Hematopoietic multipotent progenitor cell treated with erythropoietin and hydrocortisone succinate and interleukin-3 and kit ligand, for 8 days (in vitro differentiated cells): Measurements from ENCODE around the gene AEBP2.
"Not testable (repeated sequence)": the region's sequence is repeated elsewhere in the genome, so short reads cannot be mapped to it uniquely, and the experiment has no call there.

Source experiments
- DNase-seq: peaks from one replicate; pipeline ENCODE4 v3.0.0-alpha.2; 2015

Gene AEBP2, protein sequence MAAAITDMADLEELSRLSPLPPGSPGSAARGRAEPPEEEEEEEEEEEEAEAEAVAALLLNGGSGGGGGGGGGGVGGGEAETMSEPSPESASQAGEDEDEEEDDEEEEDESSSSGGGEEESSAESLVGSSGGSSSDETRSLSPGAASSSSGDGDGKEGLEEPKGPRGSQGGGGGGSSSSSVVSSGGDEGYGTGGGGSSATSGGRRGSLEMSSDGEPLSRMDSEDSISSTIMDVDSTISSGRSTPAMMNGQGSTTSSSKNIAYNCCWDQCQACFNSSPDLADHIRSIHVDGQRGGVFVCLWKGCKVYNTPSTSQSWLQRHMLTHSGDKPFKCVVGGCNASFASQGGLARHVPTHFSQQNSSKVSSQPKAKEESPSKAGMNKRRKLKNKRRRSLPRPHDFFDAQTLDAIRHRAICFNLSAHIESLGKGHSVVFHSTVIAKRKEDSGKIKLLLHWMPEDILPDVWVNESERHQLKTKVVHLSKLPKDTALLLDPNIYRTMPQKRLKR

DNA sequence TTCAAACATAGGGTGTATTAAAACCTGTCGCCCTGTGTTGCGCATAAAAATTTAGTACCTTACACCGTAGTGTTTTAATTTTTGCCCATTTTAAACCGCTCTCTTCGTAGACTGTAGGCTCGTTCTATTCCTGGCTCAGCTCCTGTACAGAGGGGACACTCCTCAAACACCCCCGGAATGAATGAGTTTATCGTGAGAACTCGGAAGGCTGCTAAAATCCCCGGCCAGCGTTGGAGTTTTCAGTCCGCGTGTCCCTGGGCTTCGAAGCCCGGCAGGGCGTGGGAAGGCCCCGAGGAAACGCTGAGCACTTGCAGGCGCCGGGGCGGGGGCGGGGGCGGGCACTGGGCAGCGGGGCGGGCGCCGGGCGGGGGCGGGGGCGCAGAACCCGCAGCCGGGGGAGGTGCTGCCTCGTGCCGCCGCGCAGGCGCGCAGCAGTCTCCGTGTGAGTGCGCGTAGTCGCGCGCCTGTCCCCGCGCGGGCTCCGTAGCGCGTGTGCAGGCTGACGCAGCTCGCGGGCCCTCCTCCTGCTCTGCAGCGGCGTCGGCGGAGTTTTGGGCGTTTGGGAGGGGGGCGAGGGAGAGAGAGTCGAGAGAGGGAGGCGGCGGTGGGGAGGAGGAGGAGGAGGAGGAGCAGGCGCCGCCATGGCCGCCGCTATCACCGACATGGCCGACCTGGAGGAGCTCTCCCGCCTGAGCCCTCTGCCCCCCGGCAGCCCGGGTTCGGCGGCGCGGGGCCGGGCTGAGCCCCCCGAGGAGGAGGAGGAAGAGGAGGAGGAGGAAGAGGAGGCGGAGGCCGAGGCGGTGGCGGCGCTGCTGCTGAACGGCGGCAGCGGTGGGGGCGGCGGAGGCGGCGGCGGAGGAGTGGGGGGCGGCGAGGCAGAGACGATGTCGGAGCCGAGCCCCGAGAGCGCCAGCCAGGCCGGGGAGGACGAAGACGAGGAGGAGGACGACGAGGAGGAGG lies at the start of gene AEBP2:
TSS of gene AEBP2 (plus strand) at position 434 of the 960 bp plus-strand sequence. CDS start at position 642, 208 bp downstream.
- peak; percentile 92 for DNase-seq

DNA sequence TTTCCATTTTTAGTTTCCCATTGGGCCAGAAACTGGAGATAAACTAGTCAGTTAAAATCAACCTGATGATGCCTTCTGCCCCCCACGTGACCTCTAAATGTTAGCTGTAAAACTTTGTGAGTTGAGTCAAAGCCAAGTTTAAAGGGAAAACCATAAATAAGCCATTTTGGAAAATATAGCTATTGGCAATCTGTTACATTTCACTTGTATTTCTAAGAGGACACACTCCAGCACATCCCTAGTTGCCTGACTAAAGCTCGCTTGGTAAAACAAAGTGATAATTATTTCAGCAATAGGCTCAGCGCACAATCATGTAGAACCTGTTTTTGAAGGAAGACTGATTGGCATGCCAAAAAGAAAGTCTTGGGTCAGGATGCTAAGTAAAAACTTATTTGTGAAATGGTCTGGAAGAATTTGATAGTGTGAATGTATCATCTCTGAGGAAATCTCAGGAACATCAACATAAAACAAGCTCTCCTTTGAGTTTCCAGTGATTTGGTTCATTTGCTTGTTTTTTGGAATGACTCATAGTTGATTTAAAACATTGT lies 49.2 kb upstream of the AEBP2 start:
- DNase-seq, result no peak

DNA sequence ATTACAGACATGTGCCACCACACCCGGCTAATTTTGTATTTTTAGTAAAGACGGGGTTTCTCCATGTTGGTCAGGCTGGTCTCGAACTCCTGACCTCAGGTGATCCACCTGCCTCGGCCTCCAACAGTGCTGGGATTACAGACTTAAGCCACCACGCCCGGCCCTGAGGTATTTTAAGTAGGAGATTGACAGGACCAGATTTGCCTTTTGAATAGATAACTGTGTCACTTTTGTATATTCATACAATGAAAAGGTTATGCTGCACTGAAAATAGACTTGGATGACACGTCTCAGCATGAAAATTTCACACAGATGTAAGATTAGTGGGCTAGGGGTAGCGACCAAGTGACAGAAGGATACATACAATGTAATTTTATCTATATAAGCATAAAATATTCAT lies 46.6 kb upstream of the AEBP2 start:
- not testable (repeated sequence) for DNase-seq

DNA sequence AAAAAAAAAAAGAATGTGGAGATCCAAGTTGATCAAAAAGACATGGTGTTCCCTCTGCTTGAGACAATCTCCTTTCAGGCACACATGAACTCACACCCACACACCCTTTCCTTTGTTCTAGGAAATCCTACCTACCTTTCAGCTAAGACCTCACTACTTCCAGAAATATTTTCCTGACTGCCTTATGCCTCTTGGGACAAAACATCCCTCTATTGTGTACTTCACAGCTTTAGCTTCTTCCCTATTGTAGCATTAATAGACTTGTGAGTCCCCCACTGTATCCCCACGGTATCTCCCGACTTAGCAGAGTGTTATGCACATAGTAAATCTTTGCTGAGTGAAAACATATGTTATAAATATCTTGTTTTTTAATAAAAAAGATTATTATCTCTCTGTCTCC lies 44.9 kb upstream of the AEBP2 start:
- DNase-seq, result no peak

DNA sequence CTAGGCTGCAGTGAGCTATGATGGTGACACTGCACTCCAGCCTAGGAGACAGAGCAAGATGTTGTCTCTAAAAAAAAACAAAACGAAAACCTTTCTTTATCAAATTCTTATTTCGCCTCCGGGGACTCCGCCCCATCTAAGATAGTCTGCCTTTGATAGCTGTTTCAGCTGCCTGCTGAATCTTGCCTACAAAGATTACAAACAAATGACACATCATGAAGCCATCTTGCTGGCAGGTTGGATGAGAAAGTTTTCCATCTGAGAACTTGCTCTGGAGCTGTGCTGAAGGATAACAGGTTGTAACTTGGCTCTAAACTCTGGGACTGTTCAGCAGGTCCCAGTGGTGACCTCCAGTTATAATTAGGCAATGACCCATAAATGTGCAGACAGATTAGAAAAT lies 41.8 kb upstream of the AEBP2 start:
- no peak for DNase-seq

DNA sequence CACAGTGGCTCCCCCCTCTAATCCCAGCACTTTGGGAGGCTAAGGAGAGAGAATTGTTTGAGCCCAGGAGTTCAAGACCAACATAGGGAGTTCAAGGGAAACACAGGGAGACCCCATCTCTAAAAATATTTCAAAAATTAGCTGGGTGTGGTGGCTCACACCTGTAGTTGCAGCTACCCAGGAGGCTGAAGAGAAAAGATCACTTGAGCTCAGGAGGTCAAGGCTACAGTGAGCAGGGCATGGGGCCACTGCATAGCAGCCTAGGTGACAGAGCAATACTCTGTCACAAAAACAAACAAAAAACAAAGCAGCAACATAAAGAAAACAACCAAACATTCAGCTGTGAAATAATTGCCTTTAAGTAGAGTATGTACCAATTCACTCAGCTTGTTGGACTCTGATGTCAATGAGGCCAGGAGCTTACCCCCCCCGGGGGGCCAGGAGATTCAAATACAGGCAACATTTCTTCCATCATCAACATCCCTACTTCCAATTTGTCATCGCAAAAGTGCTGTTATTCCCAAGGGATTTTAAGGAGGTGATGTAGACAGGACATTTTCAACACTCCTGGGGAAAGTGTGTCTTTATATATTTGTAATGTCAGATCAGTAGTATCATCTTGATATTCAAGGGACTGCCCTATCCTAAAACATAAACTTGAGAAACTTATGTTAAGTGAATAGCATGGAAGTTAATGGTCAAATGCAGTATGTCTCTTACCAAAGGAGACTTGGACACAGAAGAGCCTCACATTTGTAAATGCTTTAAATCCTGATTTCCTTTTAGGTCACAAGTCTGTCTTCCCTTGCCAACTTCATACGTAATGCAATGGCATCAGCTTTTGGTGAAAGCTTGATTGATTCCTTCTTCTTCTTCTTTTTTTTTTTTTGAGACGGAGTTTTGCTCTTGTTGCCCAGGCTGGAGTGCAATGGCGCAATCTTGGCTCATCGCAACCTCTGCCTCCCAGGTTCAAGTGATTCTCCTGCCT lies 40.6 kb upstream of the AEBP2 start:
- DNase-seq, result no peak

DNA sequence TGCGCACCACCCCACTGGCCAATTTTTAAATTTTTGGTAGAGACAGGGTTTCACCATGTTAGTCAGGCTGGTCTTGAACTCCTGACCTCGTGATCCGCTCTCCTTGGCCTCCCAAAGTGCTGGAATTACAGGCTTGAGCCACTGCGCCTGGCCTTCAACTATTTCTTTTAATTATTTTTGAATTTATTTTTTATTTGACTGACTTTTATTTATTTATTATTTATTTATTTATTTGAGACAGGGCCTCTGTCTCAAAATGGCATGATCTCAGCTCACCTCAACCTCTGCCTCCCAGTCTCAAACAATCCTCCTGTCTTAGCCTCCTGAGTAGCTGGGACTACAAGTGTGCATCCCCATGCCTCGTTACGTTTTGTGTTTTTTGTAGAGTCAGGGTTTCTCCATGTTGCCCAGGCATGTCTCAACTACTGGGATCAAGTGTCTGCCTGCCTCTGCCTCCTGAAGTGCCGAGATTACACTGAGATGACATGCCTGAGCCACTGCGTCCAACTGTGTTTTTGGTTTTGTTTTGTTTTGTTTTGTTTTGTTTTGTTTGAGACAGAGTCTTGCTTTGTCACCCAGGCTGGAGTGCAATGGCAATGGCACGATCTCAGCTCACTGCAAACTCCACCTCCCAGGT lies 38.5 kb upstream of the AEBP2 start:
- DNase-seq, result not testable (repeated sequence)

DNA sequence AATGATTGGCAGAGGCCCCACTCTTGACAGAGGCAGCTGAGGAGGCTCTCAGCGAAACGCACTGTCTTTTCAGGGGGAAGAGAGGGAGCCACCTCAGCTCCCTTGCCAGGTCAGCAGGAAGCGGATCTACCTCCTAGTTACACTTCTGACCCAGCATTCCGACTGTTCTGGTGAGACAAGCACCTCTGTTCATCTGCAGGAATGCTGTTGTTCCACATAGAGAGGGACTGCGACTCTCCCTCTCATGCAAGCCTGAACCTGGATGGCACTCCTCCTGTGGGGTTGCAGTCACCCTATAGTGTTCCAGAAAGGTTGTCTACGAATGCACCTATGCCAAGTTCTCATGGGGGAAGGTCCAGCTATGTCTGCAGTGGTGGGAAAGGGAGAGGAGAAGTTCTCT lies 37.1 kb upstream of the AEBP2 start:
- no peak for DNase-seq

DNA sequence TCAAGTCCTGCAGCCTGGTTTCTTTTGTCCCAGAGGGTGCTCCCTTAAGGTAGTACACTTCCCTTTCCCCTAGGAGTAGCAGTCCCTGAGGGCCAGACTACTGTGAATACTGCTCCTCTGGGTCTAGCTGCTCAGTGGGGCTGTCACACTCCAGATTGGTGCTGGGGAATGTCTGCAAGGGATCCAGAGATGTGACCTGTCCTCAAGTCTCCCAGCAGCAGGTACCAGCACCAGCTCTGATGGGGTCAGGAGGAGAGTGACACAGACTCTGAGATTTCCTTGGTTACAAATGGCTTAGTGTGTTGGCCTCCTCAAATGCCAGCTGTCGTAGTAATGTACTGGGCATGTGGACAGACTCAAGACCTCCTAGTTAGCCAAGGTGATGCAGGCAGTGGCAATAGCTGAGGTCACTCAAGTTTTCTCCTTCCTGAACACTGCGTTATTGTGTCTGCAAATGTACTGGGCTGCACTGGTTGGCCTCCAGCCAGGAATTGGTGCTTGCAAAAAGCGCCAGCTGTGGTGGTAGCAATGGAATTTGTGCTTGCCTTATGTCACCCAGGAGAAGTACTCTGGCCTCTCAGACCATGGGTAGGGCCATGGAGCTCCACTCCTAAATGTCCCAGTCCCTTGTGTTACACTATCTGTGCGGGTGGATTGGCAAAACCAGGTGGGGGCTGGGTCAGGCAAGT lies 36.4 kb upstream of the AEBP2 start:
- DNase-seq, result no peak

DNA sequence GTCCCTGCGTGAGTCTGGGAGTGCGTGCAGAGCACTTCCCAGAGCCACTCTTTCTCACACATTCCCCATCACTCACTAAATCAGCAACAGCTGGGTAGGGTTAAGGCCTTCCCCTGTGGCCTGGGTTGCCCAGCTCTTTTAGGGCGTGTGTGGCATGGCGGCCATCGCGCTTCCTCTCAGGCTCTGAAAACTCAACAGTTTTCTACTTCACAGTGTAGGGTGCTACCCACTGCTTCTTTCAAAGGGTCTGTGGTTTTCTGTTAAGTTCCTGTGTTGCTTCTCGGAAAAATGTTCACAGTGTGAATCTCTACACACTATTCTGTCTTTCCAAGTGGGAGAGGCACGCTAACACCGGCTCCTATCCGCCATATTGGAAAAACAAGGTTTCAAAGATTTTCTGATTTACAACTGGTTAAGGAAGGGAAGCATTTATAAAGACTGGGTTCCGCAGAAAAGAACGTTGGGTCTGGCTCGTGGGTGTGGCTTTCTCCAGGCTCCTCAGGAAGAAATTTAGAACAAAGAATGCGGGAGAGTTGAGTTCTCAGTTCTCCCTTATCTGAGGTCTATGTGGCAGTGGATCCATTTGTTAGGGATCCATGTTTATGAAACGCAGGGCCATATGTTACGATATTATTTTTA lies 34.9 kb upstream of the AEBP2 start:
- DNase-seq, result no peak

DNA sequence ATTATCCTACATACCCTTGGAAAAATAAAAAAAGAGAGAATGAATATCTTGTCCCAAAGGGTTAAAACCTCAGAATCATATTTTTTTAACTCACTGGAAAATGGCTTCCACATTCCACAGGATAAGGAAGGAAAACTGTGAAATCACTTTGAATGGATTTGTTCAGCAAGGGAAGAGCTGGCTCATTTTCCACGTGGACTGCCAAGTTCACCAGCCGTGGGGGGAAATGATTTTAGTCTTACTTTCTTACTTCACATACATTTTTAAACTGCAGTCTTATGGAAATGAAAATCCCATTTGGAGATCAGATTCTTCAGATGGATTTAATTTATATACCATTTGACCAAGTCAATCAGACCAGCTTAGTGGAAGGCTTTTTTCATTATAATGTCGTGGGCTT lies 29.9 kb upstream of the AEBP2 start:
- no peak for DNase-seq

DNA sequence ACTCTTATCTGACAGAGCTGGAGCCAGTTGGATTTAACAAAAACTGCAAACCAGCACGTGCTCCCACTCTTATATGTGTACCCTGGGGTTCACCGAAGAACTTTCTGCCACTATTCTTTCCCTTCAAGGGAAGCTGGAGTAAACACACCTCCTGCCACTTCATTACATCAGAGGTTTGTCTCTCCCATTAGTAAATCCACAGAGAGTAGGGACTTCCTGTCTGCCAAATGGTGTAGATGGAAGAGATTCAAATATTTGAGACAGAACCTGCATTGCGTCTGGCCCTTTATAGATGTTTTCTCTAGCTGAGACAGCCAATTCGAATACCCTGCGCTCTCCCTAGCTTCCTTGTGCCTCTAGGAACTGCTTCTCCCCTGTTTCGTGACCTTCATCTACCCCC lies 29.1 kb upstream of the AEBP2 start:
- DNase-seq, result no peak

DNA sequence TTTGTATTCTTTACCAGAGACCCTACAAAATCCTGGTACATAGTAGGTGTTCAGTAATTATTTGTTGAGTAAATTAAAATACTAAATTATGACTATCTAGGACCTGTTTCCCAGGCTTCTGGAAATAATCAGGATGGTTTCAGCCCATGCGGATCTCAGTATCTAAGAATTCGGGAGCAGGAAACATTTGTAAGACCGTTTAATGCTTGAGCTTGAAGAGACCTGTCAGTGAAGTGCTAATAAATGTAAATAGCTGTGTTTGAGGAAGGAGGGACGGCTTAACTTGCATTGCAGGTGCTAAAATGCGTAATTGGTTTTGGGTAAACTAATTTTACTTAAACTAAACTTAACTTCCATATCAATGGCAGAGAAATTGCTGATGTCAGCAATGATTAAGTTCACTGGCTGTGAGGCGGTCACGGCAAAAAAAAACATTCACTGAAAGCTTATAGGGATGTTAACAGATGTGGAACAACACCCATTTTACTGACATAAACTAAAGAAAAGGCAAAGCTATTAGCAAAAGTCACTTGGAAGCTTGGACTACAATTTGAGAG lies 28.6 kb upstream of the AEBP2 start:
- no peak for DNase-seq

DNA sequence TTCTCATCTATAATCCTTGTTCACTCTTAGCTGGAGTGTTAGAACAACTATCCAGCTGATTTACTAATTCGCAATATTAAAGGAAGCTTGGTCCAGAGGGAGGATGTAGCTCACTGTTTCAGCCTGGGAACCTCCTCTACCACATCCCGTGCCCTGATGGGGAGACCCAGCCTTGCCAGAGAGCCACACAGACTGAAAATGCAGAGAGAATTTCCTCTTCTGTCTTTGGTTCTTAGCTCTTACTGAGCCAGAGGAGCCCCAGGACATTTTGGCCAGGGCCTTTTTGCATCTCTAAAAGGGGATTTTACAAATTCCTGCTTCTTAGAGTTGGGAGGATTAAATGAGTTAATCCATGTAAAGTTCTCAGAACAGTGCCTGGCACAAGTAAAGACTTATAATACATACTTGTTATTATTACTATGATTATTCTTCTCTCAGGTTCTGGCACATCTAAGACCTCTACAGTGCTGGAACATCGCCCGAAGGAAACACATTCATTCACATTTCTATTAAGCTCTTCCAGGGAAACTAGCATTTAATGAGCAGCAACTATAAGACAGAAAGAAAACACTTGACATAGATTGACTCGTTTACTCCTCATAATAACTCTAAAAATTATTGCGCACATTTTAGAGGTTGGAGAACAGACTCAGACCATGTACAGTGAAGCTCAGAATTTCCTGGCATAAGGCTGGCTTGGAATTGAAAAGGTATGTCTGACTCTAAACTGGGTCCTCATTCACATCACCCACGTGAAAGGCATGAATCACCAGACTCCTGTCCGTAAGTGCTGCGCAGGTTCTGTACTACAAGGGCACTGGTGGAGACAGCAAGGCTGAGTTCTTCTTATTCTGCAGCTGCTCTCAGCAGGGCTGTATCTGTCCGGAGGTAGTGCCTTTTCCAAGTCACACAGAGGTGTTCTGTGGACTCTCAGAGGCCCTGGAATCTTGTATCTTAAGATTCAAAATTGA lies 27.8 kb upstream of the AEBP2 start:
- DNase-seq, result no peak

DNA sequence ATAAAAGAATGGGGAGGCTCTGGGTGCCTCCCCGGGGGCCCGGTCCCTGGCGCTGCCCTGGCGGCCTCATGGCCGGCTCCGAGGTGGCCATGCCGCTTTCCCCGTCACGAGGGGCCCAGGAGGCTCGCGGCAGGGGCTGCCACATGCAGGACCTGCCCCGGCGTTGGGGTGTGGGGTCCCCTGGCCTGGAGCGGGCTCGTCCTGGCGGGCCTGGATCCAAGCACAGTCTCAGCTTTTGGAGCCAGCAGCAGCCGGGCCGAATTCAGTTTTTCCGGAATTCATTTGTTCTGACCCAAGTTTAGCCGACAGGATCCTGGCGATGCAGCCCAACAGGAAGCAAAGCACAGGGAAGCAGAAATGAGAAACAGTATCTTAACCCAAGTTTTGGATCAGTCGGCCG lies 26.4 kb upstream of the AEBP2 start:
- no peak for DNase-seq

DNA sequence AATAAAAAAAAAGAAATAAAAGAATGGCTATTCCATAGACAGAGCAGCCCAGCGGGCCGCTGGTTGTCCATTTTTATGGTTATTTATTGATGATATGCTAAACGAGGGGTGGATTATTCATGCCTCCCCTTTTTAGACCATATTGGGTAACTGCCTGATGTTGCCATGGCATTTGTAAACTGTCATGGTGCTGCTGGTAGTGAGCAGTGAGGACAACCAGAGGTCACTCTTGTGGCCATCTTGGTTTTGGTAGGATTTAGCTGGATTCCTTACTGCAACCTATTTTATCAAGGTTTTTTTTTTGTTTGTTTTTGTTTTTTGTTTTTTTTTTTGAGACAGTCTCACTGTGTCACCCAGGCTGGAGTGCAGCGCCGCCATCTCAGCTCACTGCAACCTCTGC lies 25.7 kb upstream of the AEBP2 start:
- not testable (repeated sequence) for DNase-seq

DNA sequence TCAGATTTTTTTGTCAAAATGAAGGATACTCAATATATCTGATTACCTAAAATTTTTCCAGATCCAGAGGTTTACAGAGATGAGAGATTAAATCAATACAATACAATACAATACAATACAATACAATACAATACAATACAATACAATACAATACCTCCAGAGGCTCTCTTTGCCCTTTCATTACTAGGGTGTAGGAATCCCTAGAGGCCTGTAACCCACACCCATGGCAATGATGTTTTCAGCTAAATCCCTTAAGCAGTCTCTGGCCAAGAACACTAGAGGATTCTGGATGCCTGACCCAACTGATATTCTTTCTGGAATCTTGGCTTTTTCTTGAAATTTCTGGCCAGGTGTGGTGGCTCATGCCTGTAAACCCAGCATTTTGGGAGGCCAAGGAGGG lies 23.7 kb upstream of the AEBP2 start:
- DNase-seq, result no peak

DNA sequence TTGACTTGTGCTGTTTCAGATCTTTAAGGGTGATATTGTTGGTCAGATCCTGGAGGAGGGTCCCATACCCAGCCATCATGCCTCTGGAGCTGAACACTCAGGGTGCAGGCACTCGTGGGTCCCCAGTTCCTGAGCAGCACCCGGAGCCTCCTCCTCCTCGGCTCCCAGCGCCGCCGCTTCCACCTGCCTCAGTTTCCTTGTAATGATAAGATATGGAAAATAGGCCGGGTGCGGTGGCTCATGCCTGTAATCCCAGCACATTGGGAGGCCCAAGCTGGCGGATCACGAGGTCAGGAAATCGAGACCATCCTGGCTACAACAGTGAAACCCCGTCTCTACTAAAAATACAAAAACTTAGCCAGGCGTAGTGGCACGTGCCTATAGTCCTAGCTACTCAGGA lies 20.2 kb upstream of the AEBP2 start:
- no peak for DNase-seq
